GM18858 (cell line): Measurements from ENCODE around the gene UBAP1.
"Not testable (repeated sequence)": the region's sequence is repeated elsewhere in the genome, so short reads cannot be mapped to it uniquely, and the experiment has no call there.

Experiments used
- ATAC-seq: cut with Tn5 transposase; IDR thresholded peaks from one replicate; pipeline ENCODE4 v1.9.1; 2021; ENCODE audit not compliant: unreplicated experiment

The UBAP1 gene

DNA sequence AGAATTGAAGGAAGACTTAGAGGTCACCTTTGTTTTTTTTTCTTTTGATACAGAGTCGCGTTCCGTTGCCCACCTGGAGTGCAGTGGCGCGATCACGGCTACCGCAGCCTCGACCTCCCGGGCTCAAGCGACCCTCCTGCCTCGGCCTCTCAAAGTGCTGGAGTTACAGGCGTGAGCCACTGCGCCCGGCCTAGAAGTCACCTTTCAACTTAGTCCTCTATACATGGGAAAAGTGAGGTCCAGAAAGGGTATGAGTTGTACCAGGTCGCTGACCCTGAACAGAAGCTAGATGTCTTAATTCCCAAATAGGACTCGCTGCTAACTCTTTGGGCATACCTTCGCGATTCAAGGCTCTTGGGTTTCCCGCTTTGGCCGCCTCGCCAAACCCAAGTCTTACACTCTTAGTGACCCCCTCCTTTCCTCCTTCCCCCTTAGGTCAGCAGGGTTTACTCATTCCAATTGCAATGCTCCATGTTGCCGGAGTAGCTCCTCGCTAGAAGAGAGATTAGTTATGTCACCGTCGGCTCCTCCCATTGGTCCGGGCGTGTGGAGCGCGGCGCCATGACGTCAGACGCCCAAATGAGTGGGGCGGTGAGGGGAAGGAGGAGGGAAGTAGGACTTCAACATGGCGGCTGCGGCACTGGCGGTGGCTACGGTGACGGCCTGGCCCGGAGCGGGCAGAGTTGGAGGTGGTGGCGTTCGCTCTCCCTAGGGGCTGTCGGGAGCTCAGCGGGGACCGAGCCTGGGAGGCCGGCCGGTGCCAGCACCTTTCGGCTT lies at the start of gene UBAP1:
Gene UBAP1, plus strand, starts transcription at position 608 of the 777 bp plus-strand sequence. CDS start 41,872 bp downstream, outside the sequence.
- ATAC-seq, result peak; percentile 95

GRCh38 chr9:34131571-34131970 lies 47.3 kb upstream of the UBAP1 start:
- ATAC-seq, result no peak

DNA sequence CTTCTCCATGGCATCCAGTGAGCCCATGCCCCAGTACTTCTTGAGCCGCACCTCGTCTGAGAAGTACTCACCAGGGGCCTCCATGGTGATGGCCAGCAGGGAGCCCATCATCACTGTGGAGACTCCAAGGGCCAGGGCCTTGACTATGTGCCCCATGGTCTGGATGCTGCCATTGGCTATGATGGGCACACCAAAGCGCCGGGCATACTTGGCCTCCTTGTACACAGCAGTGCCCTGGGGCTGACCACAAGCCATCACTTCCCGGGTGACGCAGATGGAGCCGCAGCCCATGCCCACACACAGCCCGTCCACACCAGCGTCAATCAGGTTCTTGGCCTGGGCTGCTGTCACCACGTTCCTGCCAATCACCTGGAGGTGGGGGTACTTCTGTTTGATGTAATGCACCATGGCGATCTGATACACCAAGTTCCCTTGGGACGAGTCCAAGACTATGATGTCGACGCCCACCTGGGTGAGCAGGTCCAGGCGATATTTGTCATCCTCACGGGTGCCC lies 45.4 kb upstream of the UBAP1 start:
- no peak for ATAC-seq

DNA sequence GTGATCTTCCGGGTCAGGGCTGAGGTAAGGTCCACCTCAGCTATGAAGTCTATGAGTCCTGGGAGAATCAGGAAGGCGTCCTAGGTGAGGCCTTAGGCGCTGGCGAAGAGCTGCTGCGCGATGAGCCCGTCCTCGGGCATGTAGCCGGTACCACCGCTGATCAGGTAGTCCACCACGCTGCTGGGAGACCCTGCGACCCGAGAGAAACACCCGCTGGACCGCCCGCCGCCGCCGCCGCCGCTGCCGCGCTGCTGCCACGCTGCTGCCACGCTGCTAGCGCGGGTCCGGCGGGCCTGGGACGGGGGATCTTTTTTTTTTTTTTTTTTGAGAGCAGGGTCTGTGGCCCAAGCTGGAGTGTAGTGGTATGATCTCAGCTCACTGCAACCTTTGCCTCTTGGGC lies 44.3 kb upstream of the UBAP1 start:
- ATAC-seq, result no peak

GRCh38 chr9:34138644-34139043 lies 40.2 kb upstream of the UBAP1 start:
- ATAC-seq, result not testable (repeated sequence)

- ATAC-seq, result no peak
Measured at GRCh38 chr9:34139477-34140146, 39.2 kb upstream of the UBAP1 start.

DNA sequence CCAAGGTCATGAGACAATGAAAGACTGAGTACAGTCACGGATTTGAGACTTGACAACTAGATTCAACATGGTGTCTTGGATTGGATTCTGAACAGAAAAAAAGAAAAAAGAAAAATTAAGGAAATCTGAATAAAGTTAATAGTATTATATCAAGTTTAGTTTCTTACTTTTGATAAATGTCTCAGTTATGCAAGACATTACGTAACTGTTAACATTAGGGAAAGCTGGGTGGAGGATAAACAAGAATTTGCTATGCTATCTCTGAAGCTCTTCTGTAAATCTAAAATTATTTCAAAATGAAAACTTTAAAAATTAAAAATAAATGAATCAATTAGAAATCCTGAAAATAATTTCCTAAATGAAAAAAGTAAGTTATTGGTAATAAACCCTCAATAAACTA lies 38.0 kb upstream of the UBAP1 start:
- no peak for ATAC-seq

GRCh38 chr9:34143116-34143515 lies 35.7 kb upstream of the UBAP1 start:
- ATAC-seq, result no peak

DNA sequence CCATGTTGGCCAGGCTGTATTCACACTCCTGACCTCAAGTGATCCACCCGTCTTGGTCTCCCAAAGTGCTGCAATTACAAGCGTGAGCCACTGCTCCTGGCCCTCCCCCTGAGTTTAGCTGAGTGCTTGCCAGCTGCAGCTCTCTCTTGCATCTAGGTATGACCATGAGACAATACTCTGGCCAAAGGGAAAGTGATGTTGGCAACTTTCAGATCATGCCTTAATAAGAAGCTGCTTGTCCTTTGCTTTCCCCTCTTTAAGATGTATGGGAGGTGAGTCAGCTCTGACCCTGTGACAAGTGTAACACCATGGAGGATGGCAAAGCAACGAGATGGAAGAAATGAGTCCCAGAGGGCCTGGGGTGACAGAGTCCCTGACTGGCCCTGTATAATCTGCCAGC lies 33.7 kb upstream of the UBAP1 start:
- ATAC-seq, result no peak

- ATAC-seq, result no peak
Measured at GRCh38 chr9:34151398-34151797, 27.4 kb upstream of the UBAP1 start.

DNA sequence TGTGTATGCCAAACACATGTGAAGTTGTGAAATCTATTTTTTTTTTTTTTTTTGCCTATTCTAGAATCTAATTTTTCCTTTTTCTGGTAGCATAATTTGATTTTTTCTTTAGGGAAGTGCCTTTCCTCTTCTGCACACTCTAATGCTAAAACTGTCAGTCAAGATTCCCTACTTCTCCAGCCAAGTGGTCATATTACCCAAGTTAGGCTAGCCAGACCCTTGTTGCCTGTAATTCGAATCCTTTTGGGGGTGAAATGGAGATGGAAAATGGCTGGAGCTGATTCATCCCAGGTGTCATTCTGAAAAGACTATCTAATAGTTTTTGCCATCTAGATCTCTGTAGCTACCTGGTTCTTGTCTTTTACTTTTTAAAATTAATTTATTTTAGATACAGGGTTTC lies 24.8 kb upstream of the UBAP1 start:
- no peak for ATAC-seq

GRCh38 chr9:34157318-34157717 lies 21.5 kb upstream of the UBAP1 start:
- no peak for ATAC-seq

GRCh38 chr9:34157898-34158297 lies 20.9 kb upstream of the UBAP1 start:
- no peak for ATAC-seq

DNA sequence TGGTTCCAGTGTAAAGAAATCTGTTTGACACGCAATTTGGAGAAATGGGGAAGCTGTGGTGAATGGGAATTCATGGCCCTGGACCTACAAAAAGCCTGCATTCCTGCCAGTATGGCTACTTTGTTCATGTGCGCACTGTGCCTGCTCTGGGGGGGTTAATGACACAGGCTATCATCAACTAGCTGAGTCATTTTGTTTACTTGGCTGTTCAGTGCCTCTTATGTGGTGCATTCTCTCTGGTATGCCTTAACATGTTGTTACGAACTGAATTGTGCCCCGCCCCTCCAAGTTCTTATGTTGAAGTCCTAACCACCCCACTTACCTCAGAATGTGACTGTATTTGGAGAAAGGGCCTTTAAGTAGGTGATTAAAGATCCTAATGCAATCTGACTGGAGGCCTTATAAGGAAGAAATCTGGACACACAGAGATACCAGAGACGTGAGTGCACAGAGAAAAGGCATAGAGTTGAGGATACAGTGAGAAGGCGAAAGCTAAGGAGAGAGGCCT lies 20.4 kb upstream of the UBAP1 start:
- no peak for ATAC-seq

DNA sequence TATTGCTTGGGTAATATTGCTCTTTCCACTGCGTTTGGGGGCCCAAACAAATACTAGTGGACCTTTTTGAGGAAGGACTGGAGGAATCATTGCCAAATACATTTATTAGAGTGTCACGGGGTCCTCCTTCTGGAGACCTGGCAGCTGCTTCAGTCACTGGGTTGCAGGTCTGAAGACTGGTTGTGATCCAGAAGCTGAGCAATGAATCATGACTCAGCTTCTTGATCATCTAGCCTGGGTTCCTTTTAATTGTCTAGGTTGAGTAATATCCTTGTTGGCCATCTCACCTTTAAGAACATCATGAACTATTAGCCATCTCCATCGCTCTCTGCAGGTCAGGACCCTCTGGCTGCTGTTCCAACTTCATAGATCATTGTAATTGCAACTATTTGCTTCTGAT lies 15.4 kb upstream of the UBAP1 start:
- ATAC-seq, result no peak

- no peak for ATAC-seq
Measured at GRCh38 chr9:34169125-34169524, 9.7 kb upstream of the UBAP1 start.

- ATAC-seq, result no peak
Measured at GRCh38 chr9:34170237-34170991, 8.4 kb upstream of the UBAP1 start.

- no peak for ATAC-seq
Measured at GRCh38 chr9:34171753-34172535, 6.9 kb upstream of the UBAP1 start.

- ATAC-seq, result no peak
Measured at GRCh38 chr9:34176089-34176488, 2.8 kb upstream of the UBAP1 start.

DNA sequence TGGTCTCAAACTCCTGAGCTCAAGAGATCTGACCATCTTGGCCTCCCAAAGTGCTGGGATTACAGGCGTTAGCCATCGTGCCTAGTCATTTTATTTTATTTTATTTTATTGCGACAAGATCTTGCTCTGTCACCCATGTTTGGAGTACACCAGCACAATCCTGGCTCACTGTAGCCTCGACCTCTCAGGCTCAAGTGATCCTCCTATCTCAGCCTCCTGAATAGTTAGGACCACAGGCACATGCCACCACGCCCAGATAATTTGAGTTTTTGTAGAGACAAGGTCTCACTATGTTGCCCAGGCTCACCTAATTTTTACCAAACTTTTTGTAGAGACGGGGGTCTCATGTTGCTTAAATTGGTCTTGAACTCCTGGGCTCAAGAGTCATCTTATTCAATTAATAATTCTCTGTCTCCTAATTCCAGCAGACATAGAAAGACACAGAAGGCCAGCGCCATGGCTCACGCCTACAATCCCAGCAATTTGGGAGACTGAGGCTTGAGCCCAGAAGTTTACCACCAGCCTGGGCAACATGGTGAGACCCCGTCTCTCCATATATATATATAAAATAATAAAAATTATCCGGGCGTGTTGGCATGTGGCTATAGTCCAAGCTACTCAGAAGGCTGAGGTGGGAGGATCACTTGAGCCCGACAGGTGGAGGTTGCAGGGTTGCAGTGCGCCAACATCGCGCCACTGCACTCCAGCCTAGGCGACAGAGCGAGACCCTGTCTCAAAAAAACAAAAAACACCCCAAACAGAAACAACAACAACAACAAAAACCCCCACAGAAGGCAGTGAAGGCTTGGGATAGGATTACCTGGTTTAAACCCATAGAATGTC lies 1.0 kb upstream of the UBAP1 start:
- no peak for ATAC-seq
